ENCODE data around the gene SMPD3. TPM values are rescaled to one million over a fixed set of nuclear protein-coding genes. Genes with fewer than 3 reads are reported as not detected.
A peak's percentile ranks its signal among the peaks of the same experiment; 100 is the strongest.
"Not testable (repeated sequence)": the region's sequence is repeated elsewhere in the genome, so short reads cannot be mapped to it uniquely, and the experiment has no call there.

The SMPD3 gene
- not detected in 2 replicates for total RNA-seq (2014; rRNA removed; shearing (Covaris generic); ENCODE audit: low replicate concordance)

DNA sequence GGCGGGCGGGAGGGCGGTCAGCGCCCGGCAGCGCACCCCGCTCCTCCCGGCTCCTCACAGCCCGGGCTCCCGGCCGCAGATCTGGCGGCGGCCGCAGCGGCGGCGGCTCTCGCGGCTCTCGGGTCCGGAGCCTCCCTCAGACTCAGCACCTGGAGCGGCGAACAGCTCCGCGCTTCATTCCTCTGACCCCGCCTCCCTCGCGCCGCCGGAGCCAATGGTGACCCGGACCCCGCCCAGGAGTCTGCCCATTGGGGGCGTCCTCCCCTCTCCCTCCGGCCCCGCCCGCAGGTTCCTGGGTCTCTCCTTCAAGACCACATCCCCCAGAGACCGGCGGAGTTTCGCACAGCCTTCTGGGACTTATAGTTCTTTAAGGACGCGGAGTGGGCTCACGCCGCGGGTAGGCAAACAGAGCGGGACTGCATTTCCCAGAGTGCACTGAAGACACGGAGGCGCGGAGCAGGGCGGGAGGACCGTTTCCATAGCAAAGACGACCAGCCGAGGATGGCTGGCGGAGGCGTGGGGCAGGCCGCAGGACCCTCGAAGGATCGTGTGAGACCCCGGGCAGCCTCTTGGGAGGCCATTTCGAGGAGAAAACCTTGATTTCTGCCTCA, at the start of gene SMPD3:
Gene SMPD3, minus strand, starts transcription at position 149 of the 611 bp plus-strand sequence. CDS start 76,327 bp downstream, outside the sequence.
- H3K9me3 ChIP-seq, result no peaks in the 10 kb centered on the region
- no peaks in the 10 kb centered on the region for H3K36me3 ChIP-seq
- H3K4me3 ChIP-seq, result peak within 1 kb of the TSS; percentile 27
- DNase-seq, result peak; percentile 94
- no peaks in the 10 kb centered on the region for H3K27me3 ChIP-seq

DNA sequence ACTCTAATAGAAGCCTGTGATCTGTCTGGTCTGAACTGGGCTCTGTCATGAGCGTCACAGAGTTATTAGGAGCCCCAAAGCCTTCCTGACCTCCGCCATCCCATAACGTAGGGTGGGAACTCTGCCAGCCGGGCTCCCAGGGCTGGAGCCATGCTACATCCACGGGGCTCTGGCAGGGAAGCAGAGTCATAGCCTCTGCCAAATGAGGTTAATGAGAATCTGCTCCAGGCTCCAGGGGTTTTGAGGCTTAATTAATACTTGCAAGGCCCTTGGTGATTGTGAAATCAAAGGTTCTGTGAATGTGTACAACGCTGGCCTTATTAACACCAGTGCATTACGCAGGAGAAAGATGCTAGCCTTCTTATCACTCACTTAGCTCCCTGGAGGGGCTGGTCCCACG, 48.4 kb upstream of the SMPD3 start:
- Histone ChIP-seq H3K9me3 (no peaks in the 10 kb centered on the region), H3K36me3 (no peaks in the 10 kb centered on the region), H3K4me3 (no peak overlapping the region), H3K27me3 (no peaks in the 10 kb centered on the region)
- no peak for DNase-seq

DNA sequence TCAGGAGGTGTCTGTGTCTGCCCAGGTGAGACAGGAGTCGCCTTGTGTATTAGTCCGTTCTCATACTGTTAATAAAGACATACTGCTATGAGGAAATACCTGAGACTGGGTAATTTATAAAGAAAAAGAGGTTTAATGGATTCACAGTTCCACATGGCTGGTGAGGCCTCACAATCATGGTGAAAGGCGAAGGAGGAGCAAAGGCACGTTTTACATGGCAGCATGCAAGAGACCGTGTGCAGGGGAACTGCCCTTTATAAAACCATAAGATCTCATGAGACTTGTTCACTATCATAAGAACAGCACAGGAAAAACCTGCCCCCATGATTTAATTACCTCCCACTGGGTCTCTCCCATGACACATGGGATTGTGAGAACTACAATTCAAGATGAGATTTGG, 46.0 kb upstream of the SMPD3 start:
- not testable (repeated sequence) for DNase-seq, H3K9me3 ChIP-seq, H3K4me3 ChIP-seq, H3K36me3 ChIP-seq, H3K27me3 ChIP-seq

GRCh38 chr16:68493412-68494070, 45.2 kb upstream of the SMPD3 start:
- no peak overlapping the region for H3K4me3 ChIP-seq

DNA sequence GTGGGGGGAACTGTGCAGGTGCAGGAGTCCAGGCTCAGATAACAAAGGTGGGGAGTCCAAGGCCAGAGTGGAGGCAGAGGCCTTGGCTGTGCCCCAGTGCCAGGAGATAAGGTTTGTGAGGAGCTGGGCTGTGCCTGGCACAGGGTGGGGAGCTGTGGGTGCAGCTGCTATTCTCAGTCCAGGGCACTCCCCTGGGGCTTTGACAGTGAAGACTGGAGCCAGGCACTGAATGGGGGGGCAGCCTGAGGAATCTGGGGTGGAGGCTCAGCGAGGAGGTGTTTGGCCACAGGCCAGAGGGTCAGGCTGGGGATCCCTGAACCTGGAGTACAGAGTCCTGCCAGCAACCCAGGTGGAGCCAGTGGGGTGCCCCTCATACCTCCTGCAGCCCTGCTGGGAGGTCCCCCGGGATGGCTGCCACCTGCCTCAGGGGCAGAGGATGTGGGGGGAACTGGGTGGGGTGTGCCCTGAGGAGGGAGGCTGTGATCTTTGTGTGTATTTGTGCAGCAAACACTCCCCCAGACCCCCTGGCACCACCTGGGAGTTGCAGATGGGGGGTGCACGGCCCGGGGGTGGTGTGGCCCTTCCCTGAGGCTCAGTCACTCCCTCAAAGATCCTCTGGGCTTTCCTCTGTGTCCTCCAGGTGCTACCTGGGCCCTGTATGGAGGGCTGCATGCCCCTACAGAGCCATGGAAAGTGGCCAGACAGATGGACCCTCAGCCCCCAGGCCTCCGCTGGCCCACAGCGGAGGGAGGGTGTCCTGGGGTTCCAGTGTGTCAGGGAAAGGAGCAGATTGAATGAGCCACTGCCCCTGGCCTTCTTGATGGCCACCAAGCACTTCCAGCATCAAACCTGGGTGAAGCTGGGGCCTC, 44.5 kb upstream of the SMPD3 start:
- Histone ChIP-seq H3K9me3 (no peaks in the 10 kb centered on the region), H3K27me3 (no peaks in the 10 kb centered on the region), H3K36me3 (no peaks in the 10 kb centered on the region), H3K4me3 (no peak overlapping the region)
- no peak for DNase-seq

More at GRCh38 chr16:68493412-68494070, 45.2 kb upstream of the SMPD3 start:
- Histone ChIP-seq H3K27me3 (no peaks in the 10 kb centered on the region), H3K36me3 (no peaks in the 10 kb centered on the region), H3K9me3 (no peaks in the 10 kb centered on the region)
- no peak for DNase-seq

DNA sequence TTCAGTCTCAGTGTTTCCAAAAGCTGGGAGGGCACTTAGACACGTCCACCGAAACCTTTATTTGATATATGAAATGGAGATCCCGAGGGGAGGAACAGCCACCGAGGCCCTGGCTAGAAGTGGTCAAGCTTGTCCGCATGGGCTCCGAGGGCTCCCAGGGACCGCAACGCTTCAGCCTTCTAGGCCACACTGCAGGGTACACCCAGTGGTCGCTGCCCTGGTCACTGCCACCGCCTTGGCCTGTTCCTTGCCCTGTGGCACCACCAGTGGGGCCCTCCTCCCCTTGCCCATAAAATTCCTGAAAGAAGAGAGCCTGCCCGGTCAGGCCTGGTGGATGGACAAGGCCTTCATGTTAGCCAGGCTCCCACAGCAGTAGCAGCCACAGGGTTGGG, 43.8 kb upstream of the SMPD3 start:
- H3K27me3 ChIP-seq, result no peaks in the 10 kb centered on the region
- no peaks in the 10 kb centered on the region for H3K9me3 ChIP-seq
- no peaks in the 10 kb centered on the region for H3K36me3 ChIP-seq
- H3K4me3 ChIP-seq, result no peak overlapping the region
- DNase-seq, result no peak

DNA sequence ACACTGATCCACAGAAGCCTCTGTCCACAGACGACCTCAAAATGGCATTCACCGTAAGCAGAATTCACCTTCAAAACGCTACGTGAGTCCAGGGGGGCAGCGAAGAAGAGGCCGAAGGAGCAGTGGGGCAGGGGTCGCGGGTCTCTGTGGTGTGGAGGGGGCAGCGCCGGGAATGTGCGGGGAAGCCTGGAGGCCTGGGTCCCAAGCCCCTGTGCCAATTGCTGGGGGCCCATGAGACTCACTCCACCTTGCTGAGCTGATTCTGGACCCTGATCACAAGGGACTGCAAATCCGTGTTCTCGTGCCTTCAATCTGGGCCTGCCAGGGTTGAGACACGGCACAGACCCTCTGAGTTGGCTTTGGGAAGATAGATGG, 43.3 kb upstream of the SMPD3 start:
- H3K36me3 ChIP-seq, result no peaks in the 10 kb centered on the region
- DNase-seq, result no peak
- H3K27me3 ChIP-seq, result no peaks in the 10 kb centered on the region
- H3K9me3 ChIP-seq, result no peaks in the 10 kb centered on the region
- H3K4me3 ChIP-seq, result no peak overlapping the region

GRCh38 chr16:68490829-68491575, 42.7 kb upstream of the SMPD3 start:
- Histone ChIP-seq H3K36me3 (no peaks in the 10 kb centered on the region), H3K4me3 (no peak overlapping the region), H3K27me3 (no peaks in the 10 kb centered on the region), H3K9me3 (no peaks in the 10 kb centered on the region)
- DNase-seq, result peak; percentile 75

- H3K27me3 ChIP-seq, result no peaks in the 10 kb centered on the region
- no peak overlapping the region for H3K4me3 ChIP-seq
- no peaks in the 10 kb centered on the region for H3K9me3 ChIP-seq
- DNase-seq, result peak; percentile 18
- H3K36me3 ChIP-seq, result no peaks in the 10 kb centered on the region
Measured at GRCh38 chr16:68490358-68490757, 42.0 kb upstream of the SMPD3 start.

DNA sequence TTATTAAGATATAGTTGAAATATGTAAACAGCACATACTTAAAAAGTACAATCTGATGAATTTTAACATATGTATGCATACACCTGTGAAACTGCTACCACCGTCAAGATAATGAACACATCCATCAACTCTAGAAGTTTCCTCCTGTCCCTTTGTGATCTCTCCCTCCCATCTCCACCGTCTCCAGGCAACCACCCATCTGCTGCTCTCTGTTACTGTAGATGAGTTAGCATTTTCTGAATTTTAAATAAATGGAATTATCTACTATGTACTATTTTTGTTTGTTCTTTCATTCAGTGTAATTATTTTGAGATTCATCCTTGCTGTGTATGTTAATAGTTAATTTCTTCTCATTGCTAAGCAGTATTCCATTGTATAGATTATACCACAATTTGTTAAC, 40.2 kb upstream of the SMPD3 start:
- DNase-seq, result no peak
- Histone ChIP-seq H3K4me3 (no peak overlapping the region), H3K36me3 (no peaks in the 10 kb centered on the region), H3K27me3 (no peaks in the 10 kb centered on the region), H3K9me3 (no peaks in the 10 kb centered on the region)

DNA sequence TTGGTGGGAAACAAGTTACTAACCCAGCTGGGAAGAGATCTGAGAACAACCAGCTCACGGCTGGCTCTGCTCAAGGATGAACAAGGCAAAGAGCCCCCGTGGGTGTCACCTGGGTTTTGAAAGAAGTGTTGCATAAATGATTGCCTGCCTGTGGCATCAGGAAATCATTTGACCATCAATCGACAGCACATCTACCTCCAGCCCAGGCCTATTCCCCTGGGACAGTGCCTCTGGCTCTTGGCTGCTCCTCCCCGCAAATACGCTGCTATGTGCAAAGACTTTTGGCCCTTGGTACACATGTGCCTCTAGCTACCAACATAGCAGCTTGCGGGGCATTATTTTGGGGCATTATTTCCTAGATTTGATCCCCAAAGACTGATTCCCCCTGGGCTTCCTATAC, 39.4 kb upstream of the SMPD3 start:
- DNase-seq, result no peak
- no peaks in the 10 kb centered on the region for H3K36me3 ChIP-seq
- H3K9me3 ChIP-seq, result no peaks in the 10 kb centered on the region
- H3K27me3 ChIP-seq, result no peaks in the 10 kb centered on the region
- no peak overlapping the region for H3K4me3 ChIP-seq

- no peak for DNase-seq
- no peaks in the 10 kb centered on the region for H3K36me3 ChIP-seq
- no peaks in the 10 kb centered on the region for H3K9me3 ChIP-seq
Measured at GRCh38 chr16:68487203-68487514, 38.9 kb upstream of the SMPD3 start.

DNA sequence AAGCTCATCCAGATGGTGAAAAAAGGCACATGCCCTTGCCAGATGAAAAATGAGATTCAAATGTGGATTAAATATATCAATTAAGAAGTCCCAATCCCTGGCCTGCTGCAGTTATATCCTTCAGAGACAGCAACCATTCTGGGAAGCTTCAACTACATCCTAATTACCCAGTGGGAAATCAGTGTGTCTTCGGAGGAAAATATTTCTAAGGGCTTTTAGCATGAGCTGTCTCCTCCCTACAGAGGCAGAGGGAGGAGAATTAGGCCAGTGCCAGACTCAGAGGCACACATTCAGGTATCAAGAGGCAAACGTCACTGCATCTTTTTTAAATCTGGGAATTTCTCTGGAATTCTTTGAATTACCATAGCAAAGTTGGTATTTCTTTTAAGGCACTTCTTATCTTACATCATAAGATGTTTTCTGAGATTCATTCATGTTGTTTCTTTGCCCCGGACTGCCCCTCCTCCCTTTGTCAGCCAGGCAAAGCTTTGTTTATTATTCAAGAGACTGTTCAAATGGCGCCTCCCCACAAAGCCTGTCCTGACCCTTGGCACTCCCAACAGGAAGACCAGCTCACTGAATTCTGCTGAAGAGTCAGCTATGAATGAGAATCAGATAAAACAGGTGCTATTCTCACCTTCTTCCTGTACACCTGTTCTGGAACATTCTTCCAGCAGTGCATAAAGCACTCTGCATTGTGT, 38.3 kb upstream of the SMPD3 start:
- DNase-seq, result peak; percentile 43
- Histone ChIP-seq H3K27me3 (no peaks in the 10 kb centered on the region), H3K9me3 (no peaks in the 10 kb centered on the region), H3K4me3 (no peak overlapping the region), H3K36me3 (no peaks in the 10 kb centered on the region)

More at GRCh38 chr16:68487203-68487514, 38.9 kb upstream of the SMPD3 start:
- H3K4me3 ChIP-seq, result no peak overlapping the region
- H3K27me3 ChIP-seq, result no peaks in the 10 kb centered on the region

- Histone ChIP-seq H3K36me3 (no peaks in the 10 kb centered on the region), H3K27me3 (no peaks in the 10 kb centered on the region), H3K9me3 (no peaks in the 10 kb centered on the region), H3K4me3 (no peak overlapping the region)
- DNase-seq, result no peak
Measured at GRCh38 chr16:68481636-68482035, 33.3 kb upstream of the SMPD3 start.

DNA sequence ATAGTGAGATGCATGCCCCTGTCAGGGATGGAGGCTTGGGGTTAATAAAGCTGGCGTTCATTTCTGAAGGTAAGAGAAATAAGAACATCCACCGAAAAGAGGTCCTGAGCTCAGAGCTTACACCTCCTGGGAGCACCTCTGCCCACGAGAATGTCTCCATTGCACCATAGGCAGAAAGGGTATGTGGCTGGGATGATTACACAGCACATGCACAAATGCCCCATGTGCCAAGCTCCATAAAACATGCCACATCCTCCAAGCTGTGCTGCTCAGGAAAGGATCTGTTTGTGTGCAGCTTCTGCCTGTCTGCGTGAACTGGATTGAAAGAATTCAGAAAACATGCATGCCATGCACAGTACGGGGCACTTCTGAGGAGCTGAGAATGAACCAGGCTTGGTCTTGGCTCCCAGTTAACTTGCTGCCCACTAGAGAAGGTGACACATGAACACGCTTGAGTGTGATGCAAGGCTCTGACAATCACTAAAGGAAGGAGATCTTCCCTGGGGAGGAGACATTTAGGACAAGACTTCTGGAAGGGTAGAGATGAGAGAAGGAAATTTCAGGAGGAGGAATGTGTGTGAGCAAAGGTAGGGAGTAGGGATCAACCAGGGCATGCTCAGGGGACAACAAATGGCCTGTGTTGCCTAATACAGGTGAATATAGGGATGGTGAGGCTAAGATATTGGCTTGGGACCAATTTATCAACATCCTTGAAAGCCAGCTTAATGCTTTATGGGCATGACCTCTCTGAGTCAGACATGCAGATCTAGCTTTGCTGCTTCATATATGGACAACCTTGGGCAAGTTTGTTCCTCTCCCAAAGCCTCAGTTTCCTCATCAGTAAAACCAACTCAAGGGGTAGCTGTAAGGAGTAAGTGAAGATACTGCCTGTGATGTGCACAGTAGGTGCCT, 32.0 kb upstream of the SMPD3 start:
- no peak overlapping the region for H3K4me3 ChIP-seq
- H3K9me3 ChIP-seq, result no peaks in the 10 kb centered on the region
- H3K27me3 ChIP-seq, result no peaks in the 10 kb centered on the region
- no peaks in the 10 kb centered on the region for H3K36me3 ChIP-seq
- no peak for DNase-seq

GRCh38 chr16:68479271-68479670, 31.0 kb upstream of the SMPD3 start:
- H3K27me3 ChIP-seq, result no peaks in the 10 kb centered on the region
- H3K36me3 ChIP-seq, result no peaks in the 10 kb centered on the region
- DNase-seq, result no peak

More at GRCh38 chr16:68479271-68479670, 31.0 kb upstream of the SMPD3 start:
- H3K9me3 ChIP-seq, result no peaks in the 10 kb centered on the region
- H3K4me3 ChIP-seq, result no peak overlapping the region
